Fibroblast of skin of scalp (primary cell): ENCODE data around the gene SLC25A39.
"Not testable (repeated sequence)": the region's sequence is repeated elsewhere in the genome, so short reads cannot be mapped to it uniquely, and the experiment has no call there.

Experiments used
- DNase-seq: peaks from one replicate; pipeline ENCODE4 v3.0.0-alpha.2; 2013

SLC25A39 gene

DNA sequence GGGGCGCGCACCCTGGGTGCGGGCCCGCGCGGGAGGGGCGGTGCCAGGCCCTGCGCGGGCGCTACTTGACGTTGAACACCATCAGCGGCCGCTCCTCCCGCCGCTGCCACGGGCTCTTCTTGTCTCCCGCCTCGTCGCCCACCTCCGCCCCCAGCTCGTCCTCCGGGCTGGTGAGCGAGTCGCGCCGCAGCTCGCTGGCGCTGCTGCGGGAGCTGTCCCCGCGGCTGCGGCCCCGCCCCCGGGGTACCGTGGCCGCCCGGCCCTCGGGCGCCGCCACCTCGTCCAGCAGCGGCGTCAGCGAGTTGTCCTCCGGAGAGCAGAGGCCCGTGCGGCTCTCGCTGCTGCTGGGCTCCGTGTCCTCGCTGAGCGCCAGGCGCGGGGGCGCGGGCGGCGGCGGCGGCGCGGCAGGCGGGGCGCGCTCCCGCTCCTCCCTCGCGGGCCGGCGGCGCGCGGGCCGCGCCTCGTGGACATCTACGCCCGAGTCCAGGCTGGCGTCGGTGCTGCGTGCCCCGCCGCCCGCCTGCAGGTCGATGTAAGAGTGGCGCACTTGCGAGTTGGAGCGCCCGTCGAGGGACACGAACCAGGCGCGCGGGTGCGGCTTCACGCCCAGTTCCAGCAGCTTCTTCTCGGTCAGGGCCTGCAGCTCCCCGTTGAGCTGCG, 29.2 kb upstream of the SLC25A39 start:
- no peak for DNase-seq

GRCh38 chr17:44352828-44353671, 28.4 kb upstream of the SLC25A39 start:
- no peak for DNase-seq

- DNase-seq = no peak
Observed at GRCh38 chr17:44351961-44352827, 27.6 kb upstream of the SLC25A39 start.

GRCh38 chr17:44351464-44351863, 26.8 kb upstream of the SLC25A39 start:
- no peak for DNase-seq

DNA sequence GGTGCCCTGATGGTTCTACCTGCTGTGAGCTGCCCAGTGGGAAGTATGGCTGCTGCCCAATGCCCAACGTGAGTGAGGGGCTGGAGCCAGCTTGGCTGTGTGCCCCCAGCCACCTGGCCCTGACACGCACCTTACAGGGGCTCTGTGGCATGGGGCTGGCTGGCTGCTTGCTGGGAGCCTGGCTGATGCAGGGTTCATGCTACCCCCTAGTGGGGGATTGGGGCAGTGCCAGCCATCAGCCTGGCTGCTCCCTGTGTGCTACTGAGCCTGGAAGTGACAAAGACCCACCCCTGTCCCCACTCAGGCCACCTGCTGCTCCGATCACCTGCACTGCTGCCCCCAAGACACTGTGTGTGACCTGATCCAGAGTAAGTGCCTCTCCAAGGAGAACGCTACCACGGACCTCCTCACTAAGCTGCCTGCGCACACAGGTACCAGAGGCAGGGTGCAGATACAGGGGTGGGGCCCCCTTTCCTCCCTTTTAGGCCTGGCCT, 26.2 kb upstream of the SLC25A39 start:
- DNase-seq = peak; percentile 53

DNA sequence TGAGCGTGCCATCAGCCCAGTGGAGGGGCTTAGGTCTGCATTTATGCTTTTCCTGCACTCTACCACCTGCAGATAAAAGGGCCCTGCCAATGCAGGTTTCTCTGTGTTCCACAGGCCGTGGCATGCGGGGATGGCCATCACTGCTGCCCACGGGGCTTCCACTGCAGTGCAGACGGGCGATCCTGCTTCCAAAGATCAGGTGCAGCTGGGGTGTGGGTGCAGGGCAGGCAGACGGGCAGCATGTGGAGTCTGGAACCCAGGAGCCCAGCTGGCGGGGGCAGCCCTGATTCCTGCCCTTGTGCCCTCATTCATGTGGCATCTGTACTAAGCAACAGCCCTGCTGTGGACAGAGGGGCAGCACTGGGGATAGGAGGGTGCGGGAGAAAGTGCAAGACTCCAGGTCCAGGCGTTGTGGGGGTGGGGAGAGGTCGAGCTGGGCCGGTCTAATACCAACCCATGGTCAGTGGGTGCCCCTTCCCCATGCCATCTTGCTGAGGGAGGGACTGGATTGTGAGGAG, 25.0 kb upstream of the SLC25A39 start:
- no peak for DNase-seq

DNA sequence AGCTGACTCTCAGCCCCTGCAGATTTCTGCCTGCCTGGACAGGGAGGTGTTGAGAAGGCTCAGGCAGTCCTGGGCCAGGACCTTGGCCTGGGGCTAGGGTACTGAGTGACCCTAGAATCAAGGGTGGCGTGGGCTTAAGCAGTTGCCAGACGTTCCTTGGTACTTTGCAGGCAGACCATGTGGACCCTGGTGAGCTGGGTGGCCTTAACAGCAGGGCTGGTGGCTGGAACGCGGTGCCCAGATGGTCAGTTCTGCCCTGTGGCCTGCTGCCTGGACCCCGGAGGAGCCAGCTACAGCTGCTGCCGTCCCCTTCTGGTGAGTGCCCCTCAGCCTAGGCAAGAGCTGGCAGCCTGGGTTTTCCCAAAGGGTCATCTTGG, 24.4 kb upstream of the SLC25A39 start:
- DNase-seq = no peak

DNA sequence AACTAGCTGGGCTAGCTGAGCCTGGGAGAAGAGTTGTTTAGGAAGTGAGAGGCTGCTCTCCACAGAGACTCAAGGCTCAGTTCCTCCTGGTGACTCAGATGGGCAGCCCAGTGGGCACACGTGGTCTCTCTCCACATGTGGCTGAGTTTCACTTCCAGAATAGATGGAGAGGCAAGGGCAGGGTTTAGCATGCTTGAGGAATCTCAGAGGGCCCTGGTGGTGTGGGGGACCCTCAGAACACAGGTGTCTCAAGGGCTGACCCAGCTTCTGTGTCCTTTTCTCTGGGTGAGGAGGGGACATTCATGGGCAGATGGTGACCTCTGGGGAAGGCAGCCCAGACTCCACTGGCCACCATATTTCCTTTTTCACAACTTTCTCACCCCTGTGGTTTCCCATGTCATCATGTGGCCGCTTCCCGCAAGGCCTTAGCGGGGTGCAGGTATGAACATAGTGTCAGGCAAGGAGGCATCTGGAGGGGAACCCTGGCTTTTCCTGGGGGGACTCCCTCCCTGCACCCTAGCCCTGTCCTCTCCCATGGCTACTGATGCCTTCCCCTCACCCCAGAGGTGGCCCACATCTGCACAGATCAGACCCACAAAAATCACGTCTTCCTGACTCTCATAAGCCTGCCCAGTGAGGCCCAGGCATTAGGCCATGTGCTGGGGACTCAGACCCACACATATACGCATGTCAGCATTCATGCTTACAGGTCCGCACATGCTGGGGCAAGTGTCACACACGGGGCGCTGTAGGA, 23.8 kb upstream of the SLC25A39 start:
- DNase-seq = no peak

- DNase-seq = not testable (repeated sequence)
Observed at GRCh38 chr17:44347206-44348055, 22.8 kb upstream of the SLC25A39 start.

DNA sequence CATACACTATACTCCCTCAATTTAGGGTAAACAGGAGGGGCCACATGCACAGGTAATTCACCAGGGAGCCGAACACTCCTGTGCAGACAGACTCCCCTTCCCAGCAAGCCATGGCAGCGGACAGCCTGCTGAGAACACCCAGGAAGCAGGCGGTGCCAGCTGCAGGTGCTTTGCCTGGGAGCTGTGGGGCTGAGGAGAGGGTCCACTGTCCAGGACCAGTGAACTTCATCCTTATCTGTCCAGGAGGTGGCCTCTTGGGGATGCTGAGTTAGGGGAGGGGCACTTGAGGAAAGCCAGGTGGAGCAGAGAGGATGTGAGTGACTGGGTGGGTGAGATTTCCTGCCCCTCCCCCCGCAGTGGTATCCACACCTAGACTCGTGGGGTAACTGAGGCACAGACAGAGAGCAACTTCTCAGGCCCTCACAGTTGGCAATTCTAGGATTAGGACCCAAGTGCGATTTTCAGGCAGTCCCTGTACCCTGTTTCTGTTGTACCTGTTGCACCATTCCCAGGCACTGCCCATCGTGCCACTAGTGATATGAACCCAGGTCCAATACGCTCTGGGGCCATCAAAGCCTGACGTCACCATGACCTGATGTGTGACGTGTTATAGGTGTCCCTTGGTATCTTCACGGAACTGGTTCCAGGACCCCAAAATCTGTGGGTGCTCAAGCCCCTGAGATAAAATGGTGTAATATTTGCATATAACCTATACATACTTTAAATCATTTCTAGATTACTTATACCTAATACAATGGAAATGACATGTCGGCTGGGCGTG, 21.6 kb upstream of the SLC25A39 start:
- DNase-seq = no peak

GRCh38 chr17:44345454-44346026, 20.9 kb upstream of the SLC25A39 start:
- peak; percentile 69 for DNase-seq

- DNase-seq = peak; percentile 100
Observed at GRCh38 chr17:44344939-44345453, 20.4 kb upstream of the SLC25A39 start, which contains the start of gene GRN. Gene GRN, plus strand, starts transcription at chr17:44345302. Its CDS starts 3,863 bp downstream, at chr17:44349165.

DNA sequence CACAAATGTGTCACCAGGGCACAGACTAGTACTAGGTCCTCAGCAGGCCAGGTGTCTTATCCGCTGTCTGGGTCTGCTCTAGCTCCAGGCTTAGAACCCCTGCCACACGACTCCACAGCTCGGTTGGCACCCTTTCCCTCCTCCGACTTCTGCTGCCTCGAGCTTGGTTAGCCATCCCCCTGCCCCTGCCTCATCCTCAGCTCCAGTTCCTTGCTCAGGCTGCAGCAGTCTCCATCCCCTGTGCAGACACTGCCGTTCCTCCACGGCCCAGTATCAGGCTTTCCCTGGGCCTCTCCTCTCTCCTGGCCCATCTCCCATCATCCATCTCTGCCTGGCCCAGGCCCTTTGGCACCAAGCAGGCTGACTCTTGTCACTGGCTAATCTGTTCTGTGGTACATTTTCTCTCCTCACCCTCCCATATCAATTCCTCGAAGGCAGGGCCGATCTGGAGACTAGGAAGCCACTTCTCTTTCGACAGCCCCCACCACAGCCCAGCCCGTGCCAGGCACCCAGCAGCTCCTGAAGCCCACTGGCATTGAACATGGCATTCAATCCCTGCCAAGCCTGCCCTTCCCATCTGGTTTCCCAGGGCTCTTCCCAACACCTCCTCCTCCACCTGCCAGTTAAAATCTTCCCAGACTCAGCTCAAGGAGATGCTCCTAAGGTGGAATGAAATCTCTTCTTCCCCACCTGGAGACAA, 19.0 kb upstream of the SLC25A39 start:
- DNase-seq = no peak

- DNase-seq = not testable (repeated sequence)
Observed at GRCh38 chr17:44340553-44340952, 15.9 kb upstream of the SLC25A39 start.

- no peak for DNase-seq
Observed at GRCh38 chr17:44338702-44339101, 14.1 kb upstream of the SLC25A39 start.

- DNase-seq = no peak
Observed at GRCh38 chr17:44335968-44336367, 11.3 kb upstream of the SLC25A39 start.

DNA sequence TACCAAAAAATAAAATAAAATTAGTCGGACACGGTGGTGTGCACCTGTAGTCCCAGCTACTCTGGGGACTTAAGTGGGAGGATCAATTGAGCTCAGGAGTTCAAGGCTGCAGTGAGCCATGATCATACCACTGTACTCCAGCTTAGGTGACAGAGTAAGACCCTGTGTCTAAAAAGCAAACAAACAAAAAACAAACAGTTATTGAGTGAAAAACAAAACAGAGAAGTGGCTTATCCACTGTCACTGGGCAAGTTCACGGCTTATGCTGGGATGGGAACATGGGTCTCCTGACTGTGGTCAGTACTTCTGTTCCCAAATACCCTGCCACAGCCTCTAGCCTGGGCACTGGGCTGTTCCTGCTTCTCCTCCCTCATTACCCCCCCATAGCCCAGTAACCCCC, 10.9 kb upstream of the SLC25A39 start:
- DNase-seq = no peak

GRCh38 chr17:44334727-44335126, 10.1 kb upstream of the SLC25A39 start:
- DNase-seq = no peak

- no peak for DNase-seq
Observed at GRCh38 chr17:44334315-44334714, 9.7 kb upstream of the SLC25A39 start.
